ENCODE measurements around the gene PALLD. TPM values are rescaled to one million over a fixed set of nuclear protein-coding genes. Genes with fewer than 3 reads are reported as not detected.

Gene PALLD
- total and polyA plus RNA-seq, 2 of the 13 experiments (the other 11 are each of a cell fraction or from before 2014, with no cell fraction given): 0.50 to 1.5 TPM

- intact Hi-C loops (cut with micrococcal nuclease; ENCODE audit: unreplicated experiment): no loop called here
- no peak overlapping the region for H3K9ac ChIP-seq (ENCODE audit: insufficient read depth, low read depth, low read length)
- 32% methylated on average over 3 of the region's 3 CpGs for WGBS (ENCODE audit: low lambda C conversion rate)
Observed at GRCh38 chr4:168740691-168741090, 243.8 kb downstream of the PALLD start.

More at GRCh38 chr4:168740691-168741090, 243.8 kb downstream of the PALLD start:
- Histone ChIP-seq H2AFZ (ENCODE audit: low read length) (no peak overlapping the region), H3K4me3 (replicated peaks in 1 of 3; ENCODE audit: insufficient read depth in 1 of 3, low read depth in 2 of 3, low read length in 3 of 3) (no peak overlapping the region), H4K20me1 (ENCODE audit: insufficient read depth, low read length) (no peaks in the 10 kb centered on the region), H3K27ac (ENCODE audit: extremely low read length, insufficient read depth, low read length) (no peak overlapping the region), H3K79me2 (ENCODE audit: insufficient read depth, low read length) (no peaks in the 10 kb centered on the region), H3K27me3 (ENCODE audit: control insufficient read depth in 1 of 2, insufficient read depth in 2 of 2, low read length in 2 of 2) (0 out of 5 replicates have a peak, but pooled peaks cover 0 to 5% of the 10 kb centered on the region in 2 experiments), H3K4me2 (ENCODE audit: low read depth, low read length) (no peak overlapping the region), H3K4me1 (ENCODE audit: insufficient read depth, low read length) (0 out of 2 replicates have a peak, but pooled peaks cover 7% of the 10 kb centered on the region), H3K36me3 (replicated peaks in 1 of 2; ENCODE audit: control insufficient read depth in 1 of 2, insufficient read depth in 2 of 2, low read length in 2 of 2) (no peaks in the 10 kb centered on the region), H3K9me3 (ENCODE audit: low read length) (no peaks in the 10 kb centered on the region)
- BruUV-seq (replicated peaks): no TSS peak
- POLR2A ChIA-PET: no interaction called here
- ATAC-seq (no peak), FAIRE-seq (no peak), DNase-seq (ENCODE audit: low spot score) (no peak)
- CTCF ChIA-PET (ENCODE audit: low intra/inter-chr PET ratio, low total read pairs): no interaction called here
- TF ChIP-seq PAWR (CRISPR knock-in tag; IDR thresholded peaks at IDR 0.05; ENCODE audit: borderline replicate concordance): no peak
- TF ChIP-seq ATF3 (CRISPR knock-in tag; IDR thresholded peaks at IDR 0.05): no peak
- TF ChIP-seq ZMYM3 (CRISPR knock-in tag; IDR thresholded peaks at IDR 0.05): no peak
- no peak for TF ChIP-seq MNT (IDR thresholded peaks at IDR 0.05)
- TF ChIP-seq ZKSCAN5 (CRISPR knock-in tag; IDR thresholded peaks at IDR 0.05): no peak
- TF ChIP-seq, protein P1, sequence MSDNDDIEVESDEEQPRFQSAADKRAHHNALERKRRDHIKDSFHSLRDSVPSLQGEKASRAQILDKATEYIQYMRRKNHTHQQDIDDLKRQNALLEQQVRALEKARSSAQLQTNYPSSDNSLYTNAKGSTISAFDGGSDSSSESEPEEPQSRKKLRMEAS (IDR thresholded peaks at IDR 0.05): no peak
- TF ChIP-seq HNF4A (CRISPR knock-in tag; IDR thresholded peaks at IDR 0.05): no peak
- in situ Hi-C loops (cut with HindIII; ENCODE audit: extremely low pct_ligation_motif_present, low pct_unique_long_range_greater_than_20kb): no loop called here
